Measurements from ENCODE around the gene NEXN. TPM values are rescaled to one million over a fixed set of nuclear protein-coding genes. Genes with fewer than 3 reads are reported as not detected.
"Not testable (repeated sequence)": the region's sequence is repeated elsewhere in the genome, so short reads cannot be mapped to it uniquely, and the experiment has no call there.

NEXN gene
- total RNA-seq, 2 experiments from 2014 or later, result 1.7 to 1.9 TPM

DNA sequence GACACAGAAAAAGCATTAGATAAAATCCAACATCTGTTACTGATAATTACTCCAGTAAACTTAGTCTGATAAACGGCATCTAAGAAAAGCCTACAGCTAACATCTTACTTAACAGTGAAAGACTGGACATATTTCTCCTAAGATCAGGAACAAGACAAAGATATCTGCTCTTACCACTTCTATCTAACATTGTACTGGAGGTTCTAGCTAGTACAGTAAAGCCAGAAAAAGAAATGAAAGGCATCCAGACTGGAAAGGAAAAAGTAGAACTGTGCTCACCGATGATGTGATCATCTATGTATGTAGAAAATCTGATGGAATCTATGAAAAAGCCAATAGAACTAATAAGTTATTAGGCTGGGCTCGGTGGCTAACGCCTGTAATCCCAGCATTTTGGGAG lies 21.7 kb downstream of the NEXN start:
- Mint-ChIP-seq H3K4me1 (ENCODE audit: low read depth) (no peaks in the 10 kb centered on the region), H3K4me3 (no peak overlapping the region), H3K9me3 (no peaks in the 10 kb centered on the region), H3K36me3 (ENCODE audit: low read depth) (no peaks in the 10 kb centered on the region), H3K27ac (no peak overlapping the region), H3K27me3 (ENCODE audit: low read depth) (no peaks in the 10 kb centered on the region)
- no peak for DNase-seq
- CTCF ChIA-PET, result interaction anchor here (1.0 kb wide), 1 partner anchor 205 kb away, joined by 3 read pairs; no protein-coding TSS in a partner anchor
- intact Hi-C loops (cut with micrococcal nuclease), result no loop called here

DNA sequence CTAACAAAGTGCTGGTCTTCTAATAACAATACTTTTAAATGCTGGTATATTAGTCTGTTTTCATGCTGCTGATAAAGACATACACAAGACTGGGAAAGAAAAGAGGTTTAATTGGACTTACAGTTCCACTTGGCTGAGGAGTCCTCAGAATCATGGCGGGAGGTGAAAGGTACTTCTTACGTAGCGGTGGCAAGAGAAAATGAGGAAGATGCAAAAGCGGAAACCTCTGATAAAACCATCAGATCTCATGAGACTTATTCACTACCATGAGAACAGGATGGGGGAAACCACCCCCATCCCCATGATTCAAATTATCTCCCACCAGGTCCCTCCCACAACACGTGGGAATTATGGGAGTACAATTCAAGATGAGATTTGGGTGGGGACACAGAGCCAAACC lies 30.5 kb downstream of the NEXN start:
- H3K36me3 Mint-ChIP-seq (ENCODE audit: low read depth); intact Hi-C loops (cut with micrococcal nuclease); H3K4me1 Mint-ChIP-seq (ENCODE audit: low read depth); H3K4me3 Mint-ChIP-seq; H3K27ac Mint-ChIP-seq; CTCF ChIA-PET; H3K9me3 Mint-ChIP-seq; H3K27me3 Mint-ChIP-seq (ENCODE audit: low read depth); DNase-seq: not testable (repeated sequence)

DNA sequence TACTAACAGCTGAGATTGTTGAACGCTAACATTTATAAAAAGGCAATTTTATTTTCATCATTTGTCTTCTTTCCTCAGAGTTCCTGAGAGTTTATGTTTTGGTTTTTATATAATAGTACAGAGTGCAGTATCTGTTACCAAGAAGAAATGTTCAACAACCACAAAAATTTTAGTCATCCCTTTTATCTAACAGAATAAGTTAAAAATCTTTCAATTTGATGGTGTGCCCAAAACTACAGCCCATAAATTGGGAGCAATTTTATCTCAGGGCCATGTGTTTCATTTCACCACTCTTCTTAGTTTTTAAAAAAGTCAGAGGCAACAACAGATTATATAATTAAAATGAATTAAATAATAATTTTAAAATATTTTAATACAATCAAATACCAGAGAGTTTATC lies 37.1 kb downstream of the NEXN start:
- no peak overlapping the region for H3K27ac Mint-ChIP-seq

DNA sequence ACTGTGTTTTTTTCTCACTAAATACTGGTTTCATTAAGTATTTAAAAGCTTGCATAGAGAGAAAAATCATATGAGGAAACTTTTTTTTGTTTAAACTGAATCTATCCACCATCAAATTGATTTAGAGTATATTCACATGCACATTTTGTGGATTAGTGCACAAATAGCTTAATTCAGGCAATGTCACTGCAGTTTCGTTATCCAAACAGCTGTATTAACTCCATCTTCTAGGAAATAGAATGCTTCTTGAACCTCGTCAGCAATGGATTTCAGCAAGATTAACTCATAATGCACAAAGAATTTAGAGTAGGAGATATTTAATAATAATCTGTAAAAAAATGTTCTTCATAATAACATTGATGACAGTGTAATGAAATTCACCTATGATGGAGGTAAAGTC lies 37.5 kb downstream of the NEXN start:
- intact Hi-C loops (cut with micrococcal nuclease), result loop anchor here (1.0 to 5.0 kb wide), 4 partner anchors 52 to 189 kb away; partner anchors contain the start of gene DNAJB4
- no peak overlapping the region for H3K4me3 Mint-ChIP-seq
- no peaks in the 10 kb centered on the region for H3K27me3 Mint-ChIP-seq (ENCODE audit: low read depth)
- no peak for DNase-seq
- peaks cover 10% of the 10 kb centered on the region for H3K4me1 Mint-ChIP-seq (ENCODE audit: low read depth)
- H3K9me3 Mint-ChIP-seq, result no peaks in the 10 kb centered on the region
- no peaks in the 10 kb centered on the region for H3K36me3 Mint-ChIP-seq (ENCODE audit: low read depth)
- CTCF ChIA-PET, result interaction anchor here (1.1 kb wide), 1 partner anchor 18 kb away, joined by 4 read pairs; no protein-coding TSS in a partner anchor
- no peak overlapping the region for H3K27ac Mint-ChIP-seq

More for the DNA sequence above, 37.1 kb downstream of the NEXN start:
- no peak for DNase-seq
- H3K27me3 Mint-ChIP-seq (ENCODE audit: low read depth), result no peaks in the 10 kb centered on the region
- H3K4me3 Mint-ChIP-seq, result no peak overlapping the region
- peaks cover 10% of the 10 kb centered on the region for H3K4me1 Mint-ChIP-seq (ENCODE audit: low read depth)
- no peaks in the 10 kb centered on the region for H3K9me3 Mint-ChIP-seq
- CTCF ChIA-PET, result interaction anchor here (1.1 kb wide), 1 partner anchor 19 kb away, joined by 4 read pairs; no protein-coding TSS in a partner anchor
- intact Hi-C loops (cut with micrococcal nuclease), result loop anchor here (5.0 kb wide), 1 partner anchor 117 kb away; no protein-coding TSS in a partner anchor
- no peaks in the 10 kb centered on the region for H3K36me3 Mint-ChIP-seq (ENCODE audit: low read depth)

DNA sequence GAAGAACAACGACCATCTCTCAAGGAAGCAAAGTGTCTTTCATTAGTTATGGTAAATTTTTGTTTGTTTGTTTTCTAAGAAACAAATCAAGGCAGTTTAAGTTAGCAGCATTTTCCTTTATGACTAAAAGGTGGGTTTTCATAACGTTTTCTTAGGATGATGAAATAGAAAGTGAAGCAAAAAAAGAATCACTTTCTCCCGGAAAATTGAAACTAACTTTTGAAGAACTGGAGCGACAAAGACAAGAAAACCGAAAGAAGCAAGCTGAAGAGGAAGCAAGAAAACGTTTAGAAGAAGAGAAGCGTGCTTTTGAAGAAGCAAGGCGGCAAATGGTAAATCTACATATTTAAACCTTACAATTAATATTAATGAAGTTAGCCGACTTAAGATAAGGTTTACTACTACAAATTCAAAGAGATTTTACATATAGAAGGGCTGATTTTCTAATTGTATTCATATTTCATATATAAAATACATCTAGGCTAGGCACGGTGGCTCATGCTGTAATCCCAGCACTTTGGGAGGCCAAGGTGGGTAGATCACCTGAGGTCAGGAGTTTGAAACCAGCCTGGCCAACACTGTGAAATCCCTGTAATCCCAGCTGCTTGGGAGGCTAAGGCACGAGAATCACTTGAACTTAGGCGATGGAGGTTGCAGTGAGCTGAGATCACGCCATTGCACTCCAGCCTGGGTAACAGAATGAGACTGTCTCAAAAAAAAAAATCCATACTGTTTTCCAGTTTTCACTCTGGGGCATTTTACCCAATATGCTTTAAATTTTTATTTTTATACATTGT lies 38.3 kb downstream of the NEXN start:
- Mint-ChIP-seq H3K4me3 (peak overlapping the region; percentile 70), H3K27ac (peak overlapping the region; percentile 69), H3K9me3 (no peaks in the 10 kb centered on the region), H3K27me3 (ENCODE audit: low read depth) (no peaks in the 10 kb centered on the region), H3K4me1 (ENCODE audit: low read depth) (peaks cover 10% of the 10 kb centered on the region), H3K36me3 (ENCODE audit: low read depth) (no peaks in the 10 kb centered on the region)
- intact Hi-C loops (cut with micrococcal nuclease), result loop anchor here (1.0 to 5.0 kb wide), 4 partner anchors 52 to 188 kb away; partner anchors contain the start of gene DNAJB4
- CTCF ChIA-PET, result no interaction called here
- no peak for DNase-seq

DNA sequence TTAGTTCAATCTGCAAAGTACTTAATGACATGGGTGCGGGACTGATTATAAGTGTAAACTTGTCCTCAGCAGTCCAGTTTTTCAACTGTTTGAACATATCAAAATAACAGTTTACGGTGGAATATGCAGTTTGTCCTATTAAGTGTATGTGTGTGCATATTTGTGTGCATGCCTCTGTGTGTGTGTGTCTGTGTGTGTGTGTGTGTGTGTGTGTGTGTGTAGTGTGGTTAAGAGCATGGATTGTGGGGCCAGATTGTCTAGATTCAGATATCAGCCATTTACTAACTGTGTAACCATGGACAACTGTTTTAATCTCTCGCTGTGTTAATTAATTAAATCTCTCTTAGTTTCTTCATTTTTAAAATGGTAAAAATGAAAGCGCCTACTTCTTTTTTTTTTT lies 39.0 kb downstream of the NEXN start:
- Mint-ChIP-seq H3K4me3 (peak overlapping the region; percentile 64), H3K36me3 (ENCODE audit: low read depth) (no peaks in the 10 kb centered on the region), H3K27me3 (ENCODE audit: low read depth) (no peaks in the 10 kb centered on the region), H3K9me3 (no peaks in the 10 kb centered on the region), H3K27ac (no peak overlapping the region), H3K4me1 (ENCODE audit: low read depth) (peaks cover 10% of the 10 kb centered on the region)
- intact Hi-C loops (cut with micrococcal nuclease), result loop anchor here (2.0 to 5.0 kb wide), 2 partner anchors 115 to 187 kb away; no protein-coding TSS in a partner anchor
- DNase-seq, result no peak
- CTCF ChIA-PET, result no interaction called here

DNA sequence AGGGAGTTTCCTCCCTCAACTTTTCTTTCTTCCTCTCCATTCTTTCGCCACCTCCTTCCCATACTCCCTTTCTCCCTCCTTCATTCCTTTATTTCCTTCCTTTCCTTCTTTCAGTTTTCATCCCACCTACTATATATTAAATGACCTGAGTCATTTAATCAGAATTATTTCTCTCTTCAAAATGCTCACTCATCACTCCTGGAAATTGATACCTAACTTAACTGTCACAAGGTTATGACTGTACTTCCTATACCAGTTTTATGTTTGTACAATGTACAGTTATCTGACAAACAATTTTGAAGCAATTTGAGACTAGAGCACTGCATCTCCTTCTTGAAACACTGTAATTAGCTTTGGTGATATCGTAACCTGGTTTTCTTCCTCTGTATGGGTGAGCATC lies 41.4 kb downstream of the NEXN start:
- CTCF ChIA-PET, result no interaction called here
- DNase-seq, result no peak
- H3K9me3 Mint-ChIP-seq, result no peaks in the 10 kb centered on the region
- intact Hi-C loops (cut with micrococcal nuclease), result loop anchor here (5.0 kb wide), 1 partner anchor 112 kb away; no protein-coding TSS in a partner anchor
- no peak overlapping the region for H3K4me3 Mint-ChIP-seq
- no peaks in the 10 kb centered on the region for H3K27me3 Mint-ChIP-seq (ENCODE audit: low read depth)
- H3K36me3 Mint-ChIP-seq (ENCODE audit: low read depth), result no peaks in the 10 kb centered on the region
- no peak overlapping the region for H3K27ac Mint-ChIP-seq
- H3K4me1 Mint-ChIP-seq (ENCODE audit: low read depth), result peaks cover 10% of the 10 kb centered on the region

DNA sequence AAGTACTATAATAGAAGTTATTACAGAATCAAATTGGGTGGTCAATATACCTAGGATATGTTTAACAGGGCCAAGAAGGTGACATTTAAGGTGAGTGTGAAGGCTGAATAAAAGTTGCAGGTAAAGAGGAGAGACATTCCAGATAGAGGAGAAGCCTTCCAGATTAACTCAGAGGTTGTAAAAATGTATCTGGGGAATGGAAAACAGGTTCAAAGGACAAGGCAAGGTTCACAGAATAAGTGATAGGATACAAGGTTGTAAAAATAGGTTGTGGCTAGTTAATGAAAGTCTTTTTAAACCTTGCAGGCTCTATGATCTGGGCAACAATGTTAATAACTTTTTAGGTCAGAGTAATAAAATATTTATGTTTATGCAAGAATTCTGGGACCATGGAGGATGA lies 50.2 kb downstream of the NEXN start:
- H3K27me3 Mint-ChIP-seq (ENCODE audit: low read depth), result no peaks in the 10 kb centered on the region
- intact Hi-C loops (cut with micrococcal nuclease), result no loop called here
- CTCF ChIA-PET, result no interaction called here
- no peak overlapping the region for H3K4me3 Mint-ChIP-seq
- no peak for DNase-seq
- no peaks in the 10 kb centered on the region for H3K9me3 Mint-ChIP-seq
- H3K36me3 Mint-ChIP-seq (ENCODE audit: low read depth), result peaks cover 11% of the 10 kb centered on the region
- no peak overlapping the region for H3K27ac Mint-ChIP-seq
- H3K4me1 Mint-ChIP-seq (ENCODE audit: low read depth), result peaks cover 19% of the 10 kb centered on the region

DNA sequence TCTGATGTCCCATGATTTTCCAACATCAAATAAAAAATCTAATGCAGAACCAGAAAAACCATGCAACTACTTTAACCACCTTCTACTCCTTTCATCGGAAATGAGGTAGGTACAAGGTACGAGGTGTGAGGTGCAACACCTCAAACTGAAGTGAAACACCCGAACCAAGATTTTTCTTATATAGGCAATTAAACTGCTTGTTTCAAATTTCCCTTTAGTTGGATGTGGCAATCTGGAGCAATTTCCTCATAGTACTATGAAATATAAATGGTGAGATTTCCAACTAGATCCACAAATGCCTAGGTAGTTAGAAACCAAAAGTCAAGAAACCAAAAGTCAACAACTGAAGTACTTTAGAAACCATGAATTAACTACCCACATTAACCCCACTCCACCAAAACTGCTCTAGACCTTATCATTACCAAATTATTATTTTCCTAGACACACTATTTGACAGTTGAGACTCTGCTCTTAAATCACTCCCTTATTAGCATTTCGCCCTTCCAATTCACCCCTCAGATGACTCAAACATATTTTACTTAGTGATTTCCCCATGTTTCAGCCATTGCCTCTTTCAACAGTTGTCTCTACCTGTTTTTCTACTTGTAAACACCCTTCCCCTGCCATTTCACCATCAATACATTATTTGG lies 52.6 kb downstream of the NEXN start:
- no peaks in the 10 kb centered on the region for H3K27me3 Mint-ChIP-seq (ENCODE audit: low read depth)
- DNase-seq, result no peak
- no peak overlapping the region for H3K27ac Mint-ChIP-seq
- peaks cover 21% of the 10 kb centered on the region for H3K4me1 Mint-ChIP-seq (ENCODE audit: low read depth)
- intact Hi-C loops (cut with micrococcal nuclease), result no loop called here
- no peaks in the 10 kb centered on the region for H3K9me3 Mint-ChIP-seq
- no peak overlapping the region for H3K4me3 Mint-ChIP-seq
- CTCF ChIA-PET, result no interaction called here
- peaks cover 20% of the 10 kb centered on the region for H3K36me3 Mint-ChIP-seq (ENCODE audit: low read depth)

DNA sequence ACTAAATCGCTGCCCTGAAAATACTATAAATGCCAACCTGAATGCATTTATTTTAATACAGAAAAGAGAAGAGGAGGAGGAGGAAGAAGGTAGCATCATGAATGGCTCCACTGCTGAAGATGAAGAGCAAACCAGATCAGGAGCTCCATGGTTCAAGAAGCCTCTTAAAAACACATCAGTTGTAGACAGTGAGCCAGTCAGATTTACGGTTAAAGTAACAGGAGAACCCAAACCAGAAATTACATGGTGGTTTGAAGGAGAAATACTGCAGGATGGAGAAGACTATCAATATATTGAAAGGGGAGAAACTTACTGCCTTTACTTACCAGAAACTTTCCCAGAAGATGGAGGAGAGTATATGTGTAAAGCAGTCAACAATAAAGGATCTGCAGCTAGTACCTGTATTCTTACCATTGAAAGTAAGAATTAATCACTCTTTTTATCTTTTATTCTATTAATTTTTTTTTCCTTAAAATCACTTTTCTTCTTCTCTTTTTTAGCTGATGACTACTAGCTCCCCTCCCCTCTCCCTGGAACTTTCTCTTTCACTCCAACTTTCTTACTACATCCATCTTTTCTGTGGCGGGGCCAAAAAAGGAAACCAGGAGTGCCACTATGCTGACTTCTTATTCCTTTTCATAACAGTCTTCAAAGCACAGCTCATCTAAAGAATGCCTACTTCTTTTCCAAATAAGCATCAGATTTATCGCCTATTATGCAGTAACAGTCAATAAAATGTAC lies 54.1 kb downstream of the NEXN start:
- no peak overlapping the region for H3K4me3 Mint-ChIP-seq
- DNase-seq, result no peak
- H3K27ac Mint-ChIP-seq, result peak overlapping the region; percentile 6
- peaks cover 26% of the 10 kb centered on the region for H3K36me3 Mint-ChIP-seq (ENCODE audit: low read depth)
- H3K4me1 Mint-ChIP-seq (ENCODE audit: low read depth), result peaks cover 25% of the 10 kb centered on the region
- intact Hi-C loops (cut with micrococcal nuclease), result no loop called here
- H3K9me3 Mint-ChIP-seq, result no peaks in the 10 kb centered on the region
- H3K27me3 Mint-ChIP-seq (ENCODE audit: low read depth), result no peaks in the 10 kb centered on the region
- CTCF ChIA-PET, result interaction anchor here (0.7 to 0.9 kb wide), 2 partner anchors 15 to 54 kb away, joined by 3 read pairs; no protein-coding TSS in a partner anchor

DNA sequence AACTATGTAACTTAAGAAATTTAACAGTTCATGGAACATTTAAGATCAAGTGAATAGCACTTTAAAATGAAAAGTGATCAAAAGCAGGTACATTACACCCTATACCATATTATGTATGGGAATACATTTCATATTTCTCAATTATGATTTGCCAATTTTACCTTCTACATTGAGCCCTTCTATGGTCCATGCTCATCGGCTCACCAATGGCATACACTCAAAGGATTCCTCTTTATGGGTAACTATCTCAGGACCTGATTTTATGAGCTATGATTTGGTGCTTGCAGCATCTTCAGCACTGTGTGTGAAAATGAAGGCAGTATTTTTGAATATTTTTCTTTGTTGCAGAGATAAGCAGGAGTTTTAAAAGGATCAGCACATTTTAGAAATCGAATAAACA lies 56.9 kb downstream of the NEXN start:
- intact Hi-C loops (cut with micrococcal nuclease), result no loop called here
- no peaks in the 10 kb centered on the region for H3K9me3 Mint-ChIP-seq
- H3K36me3 Mint-ChIP-seq (ENCODE audit: low read depth), result peaks cover 36% of the 10 kb centered on the region
- no peaks in the 10 kb centered on the region for H3K27me3 Mint-ChIP-seq (ENCODE audit: low read depth)
- DNase-seq, result no peak
- H3K4me1 Mint-ChIP-seq (ENCODE audit: low read depth), result peaks cover 43% of the 10 kb centered on the region
- H3K4me3 Mint-ChIP-seq, result no peak overlapping the region
- H3K27ac Mint-ChIP-seq, result peak overlapping the region; percentile 37
- CTCF ChIA-PET, result interaction anchor here (0.6 kb wide), 1 partner anchor 42 kb away, joined by 3 read pairs; no protein-coding TSS in a partner anchor

DNA sequence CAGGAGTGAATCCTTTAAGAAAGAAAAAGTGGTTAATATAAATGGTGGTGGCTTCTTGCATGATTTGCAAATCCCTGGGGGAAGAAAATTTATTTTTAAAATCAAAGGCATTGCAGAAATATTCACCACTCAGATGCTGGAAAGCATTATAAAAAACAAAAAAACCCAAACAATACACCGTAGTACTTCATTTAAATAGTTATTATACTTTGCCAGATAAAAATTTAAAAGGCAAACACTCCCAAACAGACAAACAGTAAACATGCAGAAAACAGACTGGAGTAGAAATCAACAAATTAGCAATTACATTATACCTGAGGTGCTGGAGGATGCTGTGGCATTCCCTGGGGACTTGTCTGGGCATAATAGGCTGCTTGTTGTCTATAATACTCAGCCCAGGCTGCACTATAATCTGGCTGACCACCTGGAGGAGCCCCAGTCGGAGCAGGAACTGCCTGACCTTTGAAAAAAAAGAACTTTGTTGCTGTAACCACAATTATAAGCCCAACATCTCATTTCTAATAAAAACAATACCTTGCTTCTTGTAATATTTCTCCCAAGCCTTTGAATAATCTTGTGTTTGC lies 60.5 kb downstream of the NEXN start:
- H3K27ac Mint-ChIP-seq, result peak overlapping the region; percentile 26
- peaks cover 45% of the 10 kb centered on the region for H3K4me1 Mint-ChIP-seq (ENCODE audit: low read depth)
- CTCF ChIA-PET, result interaction anchor here (0.6 to 0.7 kb wide), 2 partner anchors 18 to 52 kb away, joined by 3 to 5 read pairs; no protein-coding TSS in a partner anchor
- peaks cover 44% of the 10 kb centered on the region for H3K36me3 Mint-ChIP-seq (ENCODE audit: low read depth)
- DNase-seq, result no peak
- intact Hi-C loops (cut with micrococcal nuclease), result no loop called here
- no peaks in the 10 kb centered on the region for H3K27me3 Mint-ChIP-seq (ENCODE audit: low read depth)
- H3K9me3 Mint-ChIP-seq, result no peaks in the 10 kb centered on the region
- H3K4me3 Mint-ChIP-seq, result no peak overlapping the region

Data from activated naive CD4-positive, alpha-beta T cell treated with anti-CD3 and anti-CD28 coated beads for 36 hours (primary cell).